ENCODE results near the gene ZBTB48. TPM values are rescaled to one million over a fixed set of nuclear protein-coding genes. Genes with fewer than 3 reads are reported as not detected.

ZBTB48 gene
- total RNA-seq, 1 donor from 2014 or later, result 106 TPM

- Histone ChIP-seq H3K27me3 (no peaks in the 10 kb centered on the region), H3K27ac (no peak overlapping the region), H3K4me3 (no peak overlapping the region), H3K4me1 (peaks cover 0 to 8% of the 10 kb centered on the region in 2 donors), H3K9me3 (no peaks in the 10 kb centered on the region), H3K36me3 (peaks cover 56 to 62% of the 10 kb centered on the region in 2 donors)
- DNase-seq (ENCODE audit: low spot score in 2 of 2), result no peak
- intact Hi-C loops (cut with DNase I), result loop anchor here (2.0 kb wide), 1 partner anchor 49 kb away; no protein-coding TSS in a partner anchor
- no peak for TF ChIP-seq CTCF (IDR thresholded peaks at IDR 0.05)
Observed at GRCh38 chr1:6630027-6630426, 50.2 kb downstream of the ZBTB48 start.

GRCh38 chr1:6631058-6631457, 51.3 kb downstream of the ZBTB48 start:
- no peak for TF ChIP-seq CTCF (IDR thresholded peaks at IDR 0.05)
- Histone ChIP-seq H3K27ac (no peak overlapping the region), H3K4me1 (peaks cover 0 to 6% of the 10 kb centered on the region in 2 donors), H3K27me3 (no peaks in the 10 kb centered on the region), H3K36me3 (peaks cover 56 to 71% of the 10 kb centered on the region in 2 donors), H3K4me3 (no peak overlapping the region), H3K9me3 (no peaks in the 10 kb centered on the region)
- intact Hi-C loops (cut with DNase I), result loop anchor here (2.0 kb wide), 1 partner anchor 48 kb away; no protein-coding TSS in a partner anchor
- no peak for DNase-seq (ENCODE audit: low spot score in 2 of 2)

- Histone ChIP-seq H3K27ac (no peak overlapping the region), H3K4me3 (no peak overlapping the region), H3K27me3 (no peaks in the 10 kb centered on the region), H3K36me3 (peaks cover 63 to 84% of the 10 kb centered on the region in 2 donors), H3K9me3 (no peaks in the 10 kb centered on the region), H3K4me1 (peaks cover 0 to 5% of the 10 kb centered on the region in 2 donors)
- no peak for TF ChIP-seq CTCF (IDR thresholded peaks at IDR 0.05)
- DNase-seq (ENCODE audit: low spot score in 2 of 2), result no peak
- intact Hi-C loops (cut with DNase I), result no loop called here
Observed at GRCh38 chr1:6632588-6633514, 53.1 kb downstream of the ZBTB48 start.

DNA sequence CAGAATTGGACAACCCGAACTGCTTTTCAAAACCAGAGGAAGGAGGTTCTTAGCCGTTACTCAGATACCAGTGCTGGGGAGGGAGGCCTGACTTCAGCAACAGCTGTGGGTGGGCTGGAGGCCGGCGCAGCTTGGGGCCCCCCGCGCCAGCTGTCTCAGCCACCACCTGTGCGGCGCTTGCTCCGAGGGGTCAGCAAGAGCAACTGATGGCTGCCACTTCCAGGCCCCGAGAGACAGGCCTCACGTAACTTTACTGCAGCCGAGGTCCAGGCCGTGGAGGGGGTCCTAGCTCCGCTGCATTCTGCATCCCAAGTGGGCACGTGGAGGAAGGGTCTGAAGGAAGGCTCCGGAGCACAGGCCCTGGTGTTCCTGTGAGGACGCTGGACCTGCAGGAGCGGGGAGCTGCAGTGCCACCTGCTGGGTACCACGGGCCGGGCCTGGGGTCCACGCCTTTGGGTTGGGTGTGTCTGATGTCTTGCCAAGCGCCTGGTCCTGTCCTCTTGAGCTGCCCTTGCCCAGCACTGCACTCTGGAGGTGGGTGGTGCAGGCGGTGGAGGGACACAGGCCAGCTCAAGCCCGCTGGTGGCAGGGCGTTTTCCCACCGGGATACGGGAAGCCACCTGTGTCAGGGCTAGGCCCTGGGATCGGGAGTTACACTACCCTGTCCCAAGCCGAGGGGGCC, 54.7 kb downstream of the ZBTB48 start:
- Histone ChIP-seq H3K4me3 (no peak overlapping the region), H3K9me3 (no peaks in the 10 kb centered on the region), H3K27me3 (no peaks in the 10 kb centered on the region), H3K4me1 (peaks cover 2 to 13% of the 10 kb centered on the region in 2 donors), H3K27ac (no peak overlapping the region), H3K36me3 (peaks cover 48 to 80% of the 10 kb centered on the region in 2 donors)
- intact Hi-C loops (cut with DNase I), result no loop called here
- peak in 2 of 3 experiments; percentile 41 to 42 for TF ChIP-seq CTCF (IDR thresholded peaks at IDR 0.05)
- no peak for DNase-seq (ENCODE audit: low spot score in 2 of 2)

- no peaks in the 10 kb centered on the region for H3K9me3 ChIP-seq
- intact Hi-C loops (cut with DNase I), result no loop called here
- no peak for DNase-seq (ENCODE audit: low spot score in 2 of 2)
- no peak overlapping the region for H3K27ac ChIP-seq
- peaks cover 2 to 13% of the 10 kb centered on the region in 2 donors for H3K4me1 ChIP-seq
- H3K27me3 ChIP-seq, result no peaks in the 10 kb centered on the region
- no peak overlapping the region for H3K4me3 ChIP-seq
- TF ChIP-seq CTCF (IDR thresholded peaks at IDR 0.05), result no peak
- H3K36me3 ChIP-seq, result peaks cover 42 to 80% of the 10 kb centered on the region in 2 donors
Observed at GRCh38 chr1:6635161-6635909, 55.5 kb downstream of the ZBTB48 start.

Data from ascending aorta (tissue), 2 donors.